KOPT-K1 (cell line): Measurements from ENCODE around the gene CCDC27.

Source experiments
- H3K27ac ChIP-seq: fragments of 200-600 bp; sonication (generic); 2 replicates; pipeline ENCODE4 v1.5.1; 2016; ENCODE audit warnings: antibody characterized with exemption, mild to moderate bottlenecking, low read depth, low read length; ENCODE audit not compliant: poor library complexity, severe bottlenecking
- H3K36me3 ChIP-seq: fragments of 200-600 bp; sonication (generic); 2 replicates; pipeline ENCODE4 v1.5.1; 2017; ENCODE audit warnings: antibody characterized with exemption, mild to moderate bottlenecking, low read length, moderate library complexity; ENCODE audit not compliant: insufficient read depth
- H3K9me3 ChIP-seq: fragments of 200-600 bp; sonication (generic); 2 replicates; pipeline ENCODE4 v1.5.1; 2017; ENCODE audit warnings: antibody characterized with exemption, low read length, mild to moderate bottlenecking; ENCODE audit not compliant: insufficient read depth, poor library complexity, severe bottlenecking

Gene CCDC27

DNA sequence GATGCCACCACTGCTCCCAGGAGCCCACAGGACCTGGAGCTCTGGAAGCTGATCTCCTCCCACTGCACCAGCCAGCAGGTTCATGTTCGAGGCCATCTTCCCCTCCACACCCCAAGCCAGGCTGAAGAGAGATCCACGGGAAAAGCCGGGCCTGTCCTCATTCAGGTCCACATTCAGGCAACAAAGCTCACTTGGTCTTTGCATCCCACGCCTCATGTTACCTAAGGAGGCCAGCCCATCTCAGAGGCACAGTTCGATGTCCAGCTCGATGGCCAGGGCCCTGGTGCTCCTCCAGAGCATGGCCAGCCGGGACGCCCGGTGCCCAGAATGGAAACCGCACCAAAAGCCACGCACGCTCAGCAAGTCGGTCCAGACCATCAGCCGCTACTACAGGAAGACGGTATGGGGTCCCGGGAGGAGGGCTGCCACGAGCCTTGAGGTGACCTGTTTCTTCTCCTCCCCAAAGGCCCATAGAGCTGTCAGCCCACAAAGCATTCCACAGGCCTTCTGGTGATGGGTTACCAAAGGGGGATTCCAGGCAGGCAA, at the start of gene CCDC27:
Gene CCDC27, plus strand, starts transcription at position 51 of the 546 bp plus-strand sequence. Its CDS starts 32 bp downstream, at position 83.
- Histone ChIP-seq H3K27ac (no peak within 1 kb of the TSS), H3K9me3 (no peaks in the 10 kb centered on the region), H3K36me3 (no peaks in the 10 kb centered on the region)

DNA sequence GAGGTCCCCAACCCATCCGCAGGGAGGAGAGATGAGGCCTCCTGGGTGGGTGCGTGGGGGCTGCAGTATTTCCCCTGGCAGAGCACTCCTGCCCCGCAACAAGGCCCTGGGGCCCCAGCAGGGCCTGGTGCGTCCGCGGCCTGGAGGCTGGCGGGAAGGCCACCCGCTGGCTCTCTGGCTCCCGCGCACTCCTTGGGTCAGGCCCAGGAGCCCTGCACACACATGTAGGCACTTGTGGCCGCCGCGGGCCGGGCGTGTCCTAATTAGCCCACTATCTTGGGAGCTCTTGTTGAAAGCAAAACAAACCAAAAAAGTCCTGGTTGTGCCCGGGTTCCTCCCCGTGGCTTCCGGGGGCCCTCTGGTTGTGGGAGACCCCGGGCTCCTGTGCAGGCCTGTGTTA, 49.7 kb upstream of the CCDC27 start:
- Histone ChIP-seq H3K27ac (no peak overlapping the region), H3K9me3 (no peaks in the 10 kb centered on the region), H3K36me3 (no peaks in the 10 kb centered on the region)

GRCh38 chr1:3702990-3703728, 49.1 kb upstream of the CCDC27 start:
- H3K9me3 ChIP-seq = no peaks in the 10 kb centered on the region
- H3K36me3 ChIP-seq = no peaks in the 10 kb centered on the region
- H3K27ac ChIP-seq = no peak overlapping the region

- Histone ChIP-seq H3K36me3 (no peaks in the 10 kb centered on the region), H3K27ac (no peak overlapping the region), H3K9me3 (no peaks in the 10 kb centered on the region)
Measured at GRCh38 chr1:3703786-3704371, 48.4 kb upstream of the CCDC27 start.

GRCh38 chr1:3705341-3705950, 46.8 kb upstream of the CCDC27 start:
- Histone ChIP-seq H3K9me3 (no peaks in the 10 kb centered on the region), H3K27ac (no peak overlapping the region), H3K36me3 (no peaks in the 10 kb centered on the region)

DNA sequence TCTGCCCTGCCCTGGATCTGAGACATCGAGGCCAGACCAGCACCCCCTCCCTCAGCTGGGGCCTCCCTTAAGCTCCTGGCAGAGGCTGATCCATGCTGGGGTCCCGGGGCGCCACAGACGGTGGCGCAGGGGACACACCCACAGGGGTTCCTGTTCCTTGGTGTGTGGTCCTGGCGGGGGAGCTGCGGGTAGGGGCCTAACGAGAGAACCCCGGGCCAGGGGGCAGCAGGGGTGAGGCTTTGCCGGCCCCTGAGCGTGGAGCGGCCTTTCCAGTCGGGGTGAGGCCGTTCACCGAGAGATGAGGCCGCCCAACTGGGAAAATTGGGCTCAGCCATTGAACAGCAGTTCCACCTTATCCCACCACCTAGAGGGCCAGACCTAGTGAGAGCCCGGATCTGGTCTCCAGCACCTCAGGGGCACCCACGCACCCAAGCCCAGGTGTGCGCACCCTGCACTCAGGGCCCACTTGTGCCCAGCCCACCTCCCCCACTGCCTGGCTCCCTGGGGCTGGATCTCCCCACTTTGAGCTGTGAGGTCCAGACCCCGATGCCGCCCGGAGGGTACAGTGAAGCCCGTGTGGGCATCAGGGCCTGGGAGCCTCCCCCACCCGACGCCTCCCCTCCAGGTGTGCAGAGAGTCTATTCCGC, 45.5 kb upstream of the CCDC27 start:
- no peak overlapping the region for H3K27ac ChIP-seq
- H3K9me3 ChIP-seq = no peaks in the 10 kb centered on the region

DNA sequence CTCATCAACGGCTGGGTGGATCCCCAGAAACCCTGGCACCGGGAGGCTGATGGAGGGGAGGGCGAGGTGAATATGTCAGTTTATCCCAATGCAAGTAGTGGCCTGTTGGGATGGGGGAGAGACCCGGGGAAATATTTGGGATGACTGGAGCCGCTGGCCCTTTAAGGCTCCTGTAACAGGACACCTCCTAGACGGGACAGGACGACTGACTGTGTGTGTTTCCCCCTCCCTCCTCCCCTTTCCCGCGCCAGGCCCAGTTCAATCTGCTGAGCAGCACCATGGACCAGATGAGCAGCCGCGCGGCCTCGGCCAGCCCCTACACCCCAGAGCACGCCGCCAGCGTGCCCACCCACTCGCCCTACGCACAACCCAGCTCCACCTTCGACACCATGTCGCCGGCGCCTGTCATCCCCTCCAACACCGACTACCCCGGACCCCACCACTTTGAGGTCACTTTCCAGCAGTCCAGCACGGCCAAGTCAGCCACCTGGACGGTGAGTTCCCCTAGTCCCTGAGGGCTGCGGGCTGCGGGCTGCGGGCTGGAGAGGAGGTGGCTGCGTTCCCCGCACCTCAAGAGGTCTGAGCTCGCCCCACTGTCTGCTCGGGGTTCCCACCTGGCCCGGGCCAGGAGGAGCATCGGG, 44.8 kb upstream of the CCDC27 start:
- Histone ChIP-seq H3K36me3 (no peaks in the 10 kb centered on the region), H3K9me3 (no peaks in the 10 kb centered on the region), H3K27ac (no peak overlapping the region)

More for the DNA sequence above, 45.5 kb upstream of the CCDC27 start:
- H3K36me3 ChIP-seq = no peaks in the 10 kb centered on the region

DNA sequence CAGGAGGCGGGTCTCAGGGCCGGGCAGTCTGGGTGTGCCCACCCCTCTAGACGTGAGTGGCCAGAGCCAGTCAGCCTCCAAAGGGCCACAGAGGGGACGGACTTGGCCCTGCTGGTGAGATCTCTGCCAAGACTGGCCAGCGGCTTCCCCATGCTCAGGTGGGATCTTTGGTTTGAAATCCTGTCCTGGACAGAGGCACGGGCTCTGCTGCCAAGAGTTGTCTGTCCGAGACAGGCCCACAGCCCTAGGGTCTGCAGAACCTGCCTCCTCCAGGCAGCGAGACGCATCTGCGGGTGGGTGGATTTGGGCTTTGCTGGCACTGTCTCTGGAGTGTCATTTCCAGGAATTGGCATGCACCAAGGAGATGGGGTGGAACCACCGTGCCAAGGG, 44.3 kb upstream of the CCDC27 start:
- H3K27ac ChIP-seq = no peak overlapping the region
- H3K9me3 ChIP-seq = no peaks in the 10 kb centered on the region
- no peaks in the 10 kb centered on the region for H3K36me3 ChIP-seq

DNA sequence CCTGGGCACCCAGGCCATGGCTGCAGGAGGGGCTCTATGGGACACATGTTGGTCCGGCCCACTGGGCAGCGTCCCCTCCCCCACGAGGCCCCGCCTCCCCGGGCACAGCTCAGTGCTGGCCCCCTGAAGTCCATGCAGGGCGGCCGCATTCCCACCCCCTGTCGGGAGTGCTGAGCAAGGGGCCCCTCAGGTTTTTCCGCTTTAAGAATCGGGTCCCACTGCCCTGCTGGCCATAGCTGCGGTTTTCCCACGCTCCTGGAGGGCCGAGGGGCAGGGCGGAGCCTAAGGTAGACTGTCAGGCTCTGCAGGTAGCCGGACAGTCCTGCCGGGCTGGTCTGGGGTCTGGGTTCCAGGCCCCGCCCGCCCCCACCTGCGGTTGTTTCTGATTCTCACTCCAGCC, 43.5 kb upstream of the CCDC27 start:
- Histone ChIP-seq H3K36me3 (no peaks in the 10 kb centered on the region), H3K9me3 (no peaks in the 10 kb centered on the region), H3K27ac (no peak overlapping the region)

GRCh38 chr1:3710251-3710650, 42.0 kb upstream of the CCDC27 start:
- Histone ChIP-seq H3K27ac (no peak overlapping the region), H3K9me3 (no peaks in the 10 kb centered on the region), H3K36me3 (no peaks in the 10 kb centered on the region)

- H3K27ac ChIP-seq = no peak overlapping the region
- H3K36me3 ChIP-seq = no peaks in the 10 kb centered on the region
- no peaks in the 10 kb centered on the region for H3K9me3 ChIP-seq
Measured at GRCh38 chr1:3711381-3711779, 40.9 kb upstream of the CCDC27 start.

- H3K27ac ChIP-seq = no peak overlapping the region
- H3K36me3 ChIP-seq = no peaks in the 10 kb centered on the region
- no peaks in the 10 kb centered on the region for H3K9me3 ChIP-seq
Measured at GRCh38 chr1:3711780-3712451, 40.3 kb upstream of the CCDC27 start.

GRCh38 chr1:3712573-3713535, 39.4 kb upstream of the CCDC27 start:
- Histone ChIP-seq H3K9me3 (no peaks in the 10 kb centered on the region), H3K36me3 (no peaks in the 10 kb centered on the region), H3K27ac (no peak overlapping the region)
